ENCODE results near the gene MYH4.

MYH4 gene

DNA sequence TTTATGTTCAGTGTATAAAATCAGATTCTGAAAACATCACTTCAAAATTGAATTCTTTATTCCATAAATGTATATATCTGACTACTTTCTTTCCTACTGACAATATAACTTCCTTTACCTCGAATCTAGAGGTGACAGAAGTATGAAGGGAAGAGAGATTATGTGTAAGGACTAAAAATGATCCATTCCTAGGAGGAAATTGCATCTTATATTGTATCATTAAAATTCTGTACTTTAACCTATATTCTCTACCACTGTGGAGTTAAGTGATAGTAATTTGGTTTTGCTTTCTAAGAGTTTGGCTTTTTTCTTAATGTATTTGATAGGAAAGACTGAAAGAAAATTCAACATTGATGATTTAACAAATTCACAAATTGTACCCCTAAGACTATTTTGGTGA, 11.4 kb downstream of the MYH4 start:
- no peak overlapping the region for H3K9ac ChIP-seq (ENCODE audit: low read depth, low read length)
- H3K4me1 ChIP-seq (ENCODE audit: insufficient read depth, low read length), result no peaks in the 10 kb centered on the region
- H3K9me3 ChIP-seq (ENCODE audit: control insufficient read depth, insufficient read depth, low read length), result no peaks in the 10 kb centered on the region
- no peaks in the 10 kb centered on the region for H3K36me3 ChIP-seq (ENCODE audit: insufficient read depth, low read length)

GRCh38 chr17:10447026-10447931, 22.1 kb downstream of the MYH4 start:
- no peak overlapping the region for H3K9ac ChIP-seq (ENCODE audit: low read depth, low read length)
- no peaks in the 10 kb centered on the region for H3K9me3 ChIP-seq (ENCODE audit: control insufficient read depth, insufficient read depth, low read length)
- H3K4me1 ChIP-seq (ENCODE audit: insufficient read depth, low read length), result no peaks in the 10 kb centered on the region
- H3K36me3 ChIP-seq (ENCODE audit: insufficient read depth, low read length), result no peaks in the 10 kb centered on the region

DNA sequence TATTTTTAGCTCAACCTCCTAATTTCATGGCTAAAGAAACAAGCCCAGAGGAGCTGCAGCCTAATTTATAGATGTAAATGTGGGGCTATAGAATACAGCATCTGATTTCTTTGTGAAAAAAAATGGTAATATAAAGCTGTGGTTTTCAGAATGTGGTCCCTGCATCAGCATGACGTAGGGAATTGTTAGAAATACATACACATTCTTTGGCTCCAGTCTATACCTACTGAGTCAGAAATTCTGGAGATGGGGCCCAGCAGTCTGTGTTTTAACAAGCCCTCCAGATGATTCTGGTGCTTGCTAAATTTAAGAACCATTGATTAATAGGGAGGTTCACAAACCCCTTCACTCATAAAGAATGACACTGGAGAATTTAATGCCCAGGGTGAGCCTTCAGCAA, 29.5 kb downstream of the MYH4 start:
- Histone ChIP-seq H3K9ac (ENCODE audit: low read depth, low read length) (no peak overlapping the region), H3K4me1 (ENCODE audit: insufficient read depth, low read length) (no peaks in the 10 kb centered on the region), H3K9me3 (ENCODE audit: control insufficient read depth, insufficient read depth, low read length) (no peaks in the 10 kb centered on the region), H3K36me3 (ENCODE audit: insufficient read depth, low read length) (no peaks in the 10 kb centered on the region)

- Histone ChIP-seq H3K9ac (ENCODE audit: low read depth, low read length) (no peak overlapping the region), H3K9me3 (ENCODE audit: control insufficient read depth, insufficient read depth, low read length) (no peaks in the 10 kb centered on the region)
Measured at GRCh38 chr17:10435096-10435495, 34.3 kb downstream of the MYH4 start.

GRCh38 chr17:10429421-10430045, 39.8 kb downstream of the MYH4 start:
- H3K4me1 ChIP-seq (ENCODE audit: insufficient read depth, low read length), result no peaks in the 10 kb centered on the region
- no peak overlapping the region for H3K9ac ChIP-seq (ENCODE audit: low read depth, low read length)
- no peaks in the 10 kb centered on the region for H3K36me3 ChIP-seq (ENCODE audit: insufficient read depth, low read length)
- H3K9me3 ChIP-seq (ENCODE audit: control insufficient read depth, insufficient read depth, low read length), result no peaks in the 10 kb centered on the region

More at GRCh38 chr17:10435096-10435495, 34.3 kb downstream of the MYH4 start:
- Histone ChIP-seq H3K36me3 (ENCODE audit: insufficient read depth, low read length) (no peaks in the 10 kb centered on the region), H3K4me1 (ENCODE audit: insufficient read depth, low read length) (no peaks in the 10 kb centered on the region)

GRCh38 chr17:10428781-10429180, 40.6 kb downstream of the MYH4 start:
- no peaks in the 10 kb centered on the region for H3K36me3 ChIP-seq (ENCODE audit: insufficient read depth, low read length)
- H3K9me3 ChIP-seq (ENCODE audit: control insufficient read depth, insufficient read depth, low read length), result no peaks in the 10 kb centered on the region
- H3K4me1 ChIP-seq (ENCODE audit: insufficient read depth, low read length), result no peaks in the 10 kb centered on the region
- no peak overlapping the region for H3K9ac ChIP-seq (ENCODE audit: low read depth, low read length)

GRCh38 chr17:10421900-10422542, 47.3 kb downstream of the MYH4 start, which contains the start of gene MYH8:
Gene MYH8, minus strand, starts transcription at chr17:10421950. Its CDS starts 1,723 bp downstream, at chr17:10420227.
- no peaks in the 10 kb centered on the region for H3K36me3 ChIP-seq (ENCODE audit: insufficient read depth, low read length)
- H3K4me1 ChIP-seq (ENCODE audit: insufficient read depth, low read length), result peaks cover 13% of the 10 kb centered on the region; the same call in 1 of the 2 replicates
- no peak within 1 kb of the TSS for H3K9ac ChIP-seq (ENCODE audit: low read depth, low read length)
- H3K9me3 ChIP-seq (ENCODE audit: control insufficient read depth, insufficient read depth, low read length), result no peaks in the 10 kb centered on the region

GRCh38 chr17:10421211-10421610, 48.1 kb downstream of the MYH4 start:
- Histone ChIP-seq H3K9me3 (ENCODE audit: control insufficient read depth, insufficient read depth, low read length) (no peaks in the 10 kb centered on the region), H3K9ac (ENCODE audit: low read depth, low read length) (no peak overlapping the region), H3K36me3 (ENCODE audit: insufficient read depth, low read length) (no peaks in the 10 kb centered on the region), H3K4me1 (ENCODE audit: insufficient read depth, low read length) (peaks cover 13% of the 10 kb centered on the region; the same call in 1 of the 2 replicates)

DNA sequence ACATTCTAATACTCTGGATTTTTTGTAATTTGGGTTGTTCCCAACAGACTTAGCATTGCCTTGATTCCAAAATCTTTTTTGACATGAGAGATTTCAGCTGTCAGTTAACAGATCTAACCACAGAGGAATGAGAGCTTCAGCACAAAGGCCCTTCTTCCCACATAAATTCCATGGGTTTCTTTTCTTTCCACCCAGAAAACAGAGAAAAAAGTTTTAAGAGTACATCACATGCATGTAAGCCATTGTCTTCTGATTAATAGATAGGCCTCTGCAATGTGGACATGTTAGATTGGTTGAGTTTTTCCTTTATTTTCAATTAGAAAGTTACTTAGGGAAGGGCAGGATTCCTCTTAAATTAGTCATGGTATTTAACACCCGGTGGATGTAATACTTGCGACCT, 48.5 kb downstream of the MYH4 start:
- no peaks in the 10 kb centered on the region for H3K36me3 ChIP-seq (ENCODE audit: insufficient read depth, low read length)
- no peaks in the 10 kb centered on the region for H3K9me3 ChIP-seq (ENCODE audit: control insufficient read depth, insufficient read depth, low read length)
- peaks cover 13% of the 10 kb centered on the region; the same call in 1 of the 2 replicates for H3K4me1 ChIP-seq (ENCODE audit: insufficient read depth, low read length)
- H3K9ac ChIP-seq (ENCODE audit: low read depth, low read length), result no peak overlapping the region

GRCh38 chr17:10417431-10417830, 51.9 kb downstream of the MYH4 start:
- no peaks in the 10 kb centered on the region for H3K9me3 ChIP-seq (ENCODE audit: control insufficient read depth, insufficient read depth, low read length)
- peaks cover 13% of the 10 kb centered on the region; the same call in 1 of the 2 replicates for H3K4me1 ChIP-seq (ENCODE audit: insufficient read depth, low read length)
- no peak overlapping the region for H3K9ac ChIP-seq (ENCODE audit: low read depth, low read length)
- no peaks in the 10 kb centered on the region for H3K36me3 ChIP-seq (ENCODE audit: insufficient read depth, low read length)

- Histone ChIP-seq H3K9me3 (ENCODE audit: control insufficient read depth, insufficient read depth, low read length) (no peaks in the 10 kb centered on the region), H3K36me3 (ENCODE audit: insufficient read depth, low read length) (no peaks in the 10 kb centered on the region), H3K9ac (ENCODE audit: low read depth, low read length) (no peak overlapping the region), H3K4me1 (ENCODE audit: insufficient read depth, low read length) (peaks cover 8% of the 10 kb centered on the region; the same call in 1 of the 2 replicates)
Measured at GRCh38 chr17:10415161-10415560, 54.2 kb downstream of the MYH4 start.

DNA sequence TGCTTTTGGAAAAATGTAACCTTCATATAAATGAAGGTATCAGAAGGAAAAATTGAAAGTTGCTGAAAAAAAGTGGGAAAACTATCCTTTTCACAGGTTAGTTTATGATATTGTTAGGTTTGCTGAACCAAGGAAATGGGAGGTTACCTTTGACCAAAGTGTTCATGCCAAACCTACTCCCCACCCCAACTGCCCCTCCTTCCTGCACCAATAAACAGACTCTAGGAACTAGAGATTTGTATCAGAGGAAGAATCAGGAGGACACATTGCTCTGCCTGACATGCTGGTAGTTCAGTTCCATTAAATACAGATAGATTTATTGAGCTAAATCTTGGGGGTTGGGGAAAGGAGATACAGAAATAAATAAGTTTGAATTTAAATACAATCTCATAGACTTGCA, 65.8 kb downstream of the MYH4 start:
- Histone ChIP-seq H3K4me1 (ENCODE audit: insufficient read depth, low read length) (no peaks in the 10 kb centered on the region), H3K36me3 (ENCODE audit: insufficient read depth, low read length) (no peaks in the 10 kb centered on the region), H3K9me3 (ENCODE audit: control insufficient read depth, insufficient read depth, low read length) (no peaks in the 10 kb centered on the region), H3K9ac (ENCODE audit: low read depth, low read length) (no peak overlapping the region)

- Histone ChIP-seq H3K36me3 (ENCODE audit: insufficient read depth, low read length) (no peaks in the 10 kb centered on the region), H3K9ac (ENCODE audit: low read depth, low read length) (no peak overlapping the region)
Measured at GRCh38 chr17:10398352-10398751, 71.0 kb downstream of the MYH4 start.

DNA sequence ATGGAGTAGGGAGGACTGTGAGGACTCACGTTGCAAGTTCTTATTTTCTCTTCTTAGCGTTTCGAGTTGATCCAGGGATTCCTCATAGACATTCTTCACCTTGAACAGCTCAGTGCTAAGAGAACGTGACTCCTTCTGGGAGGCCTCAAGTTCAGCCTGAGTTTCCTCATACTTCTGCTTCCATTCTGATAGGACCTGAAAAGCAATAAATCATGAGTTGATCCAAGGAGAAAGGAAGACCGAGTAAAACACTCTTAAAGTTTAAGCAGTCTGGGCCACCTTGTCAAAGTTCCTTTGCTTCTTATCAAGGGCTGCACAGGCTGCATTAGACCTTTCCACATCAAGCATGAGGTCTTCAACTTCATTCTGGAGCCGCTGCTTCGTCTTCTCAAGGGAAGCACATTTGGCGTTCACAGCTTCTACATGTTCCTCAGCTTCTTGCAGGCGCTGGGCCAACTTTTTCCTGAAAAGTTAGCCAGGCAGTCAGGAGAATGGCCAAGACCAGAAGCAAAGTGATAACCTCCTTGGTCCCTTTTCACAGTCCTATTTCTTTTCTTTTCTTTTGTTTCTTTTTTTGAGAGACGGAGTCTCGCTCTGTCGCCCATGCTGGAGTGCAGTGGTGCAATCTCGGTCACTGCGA, 72.7 kb downstream of the MYH4 start:
- Histone ChIP-seq H3K9me3 (ENCODE audit: control insufficient read depth, insufficient read depth, low read length) (no peaks in the 10 kb centered on the region), H3K36me3 (ENCODE audit: insufficient read depth, low read length) (no peaks in the 10 kb centered on the region), H3K4me1 (ENCODE audit: insufficient read depth, low read length) (no peaks in the 10 kb centered on the region), H3K9ac (ENCODE audit: low read depth, low read length) (no peak overlapping the region)

More at GRCh38 chr17:10398352-10398751, 71.0 kb downstream of the MYH4 start:
- Histone ChIP-seq H3K9me3 (ENCODE audit: control insufficient read depth, insufficient read depth, low read length) (no peaks in the 10 kb centered on the region), H3K4me1 (ENCODE audit: insufficient read depth, low read length) (no peaks in the 10 kb centered on the region)

Data from ES-I3 (cell line).